DMS114 treated with DMSO at 0.1 percent for 48 hours (cell line): ENCODE data around the gene CD300LG.
"Not testable (repeated sequence)": the region's sequence is repeated elsewhere in the genome, so short reads cannot be mapped to it uniquely, and the experiment has no call there.

Experiments
- DNase-seq: peaks from one replicate; lab custom pipeline; 2025; ENCODE audit not compliant: unreplicated experiment; lab: John Stamatoyannopoulos, UW

Gene CD300LG

GRCh38 chr17:43846963-43847371 lies at the start of gene CD300LG:
TSS of gene CD300LG (plus strand) at chr17:43847176. CDS start at chr17:43847217, 41 bp downstream.
- DNase-seq, result no peak

- not testable (repeated sequence) for DNase-seq
Measured at GRCh38 chr17:43798024-43798423, 49.0 kb upstream of the CD300LG start.

DNA sequence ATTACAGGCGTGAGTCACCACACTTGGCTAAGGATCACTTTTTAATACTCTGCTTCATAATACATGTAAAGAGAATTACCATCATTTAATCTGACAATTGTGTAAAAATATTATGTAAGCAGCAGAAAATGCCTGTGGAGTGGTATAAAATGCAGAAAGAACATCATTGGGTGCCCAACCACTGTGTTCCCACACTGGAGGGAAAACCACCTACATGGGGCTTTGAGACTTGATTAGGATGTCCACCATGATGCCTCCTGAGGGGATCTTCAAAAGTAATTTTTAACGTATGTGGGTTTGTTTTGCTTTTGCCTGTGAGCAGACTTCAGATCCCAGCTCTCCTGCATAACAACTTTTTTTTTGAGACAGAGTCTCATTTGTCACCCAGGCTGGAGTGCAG lies 47.9 kb upstream of the CD300LG start:
- no peak for DNase-seq

DNA sequence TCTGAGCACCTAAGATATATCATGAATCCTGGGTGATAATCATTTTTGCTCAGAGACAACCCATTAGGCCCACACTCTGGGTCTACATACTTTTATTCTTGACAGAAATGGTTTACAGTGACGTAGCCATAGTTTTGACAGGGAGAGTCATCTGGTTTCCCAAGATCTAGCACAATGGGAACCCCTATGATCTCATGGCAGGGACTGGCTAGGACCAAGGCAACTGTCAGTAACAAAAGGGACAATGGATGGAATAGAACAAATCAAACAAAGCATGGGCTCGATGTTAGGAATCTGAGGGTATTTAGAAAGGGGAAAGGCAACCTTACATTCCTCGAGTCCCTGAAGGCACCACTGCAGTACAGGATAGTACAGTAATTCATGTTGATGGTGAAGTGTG lies 46.2 kb upstream of the CD300LG start:
- DNase-seq, result no peak

GRCh38 chr17:43801844-43802243 lies 45.1 kb upstream of the CD300LG start:
- no peak for DNase-seq

- DNase-seq, result no peak
Measured at GRCh38 chr17:43803758-43804157, 43.2 kb upstream of the CD300LG start.

DNA sequence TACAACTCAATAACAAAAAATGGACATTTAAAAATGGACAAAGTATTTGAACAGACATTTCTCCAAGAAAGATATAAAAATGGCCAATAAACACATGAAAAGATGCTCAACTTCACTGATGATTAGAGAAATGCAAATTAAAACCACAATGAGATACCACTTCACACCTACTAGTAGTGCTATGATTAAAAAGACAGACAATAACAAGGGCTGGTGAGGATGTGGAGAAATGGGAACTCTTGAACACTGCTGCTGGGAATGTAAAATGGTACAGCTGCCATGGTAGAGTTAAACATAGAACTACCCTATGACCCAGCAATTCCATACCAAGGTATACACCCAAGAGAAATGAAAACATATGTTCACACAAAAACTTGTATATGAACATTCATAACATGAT lies 41.9 kb upstream of the CD300LG start:
- DNase-seq, result no peak

- DNase-seq, result no peak
Measured at GRCh38 chr17:43808076-43808475, 38.9 kb upstream of the CD300LG start.

- DNase-seq, result no peak
Measured at GRCh38 chr17:43809121-43809520, 37.9 kb upstream of the CD300LG start.

DNA sequence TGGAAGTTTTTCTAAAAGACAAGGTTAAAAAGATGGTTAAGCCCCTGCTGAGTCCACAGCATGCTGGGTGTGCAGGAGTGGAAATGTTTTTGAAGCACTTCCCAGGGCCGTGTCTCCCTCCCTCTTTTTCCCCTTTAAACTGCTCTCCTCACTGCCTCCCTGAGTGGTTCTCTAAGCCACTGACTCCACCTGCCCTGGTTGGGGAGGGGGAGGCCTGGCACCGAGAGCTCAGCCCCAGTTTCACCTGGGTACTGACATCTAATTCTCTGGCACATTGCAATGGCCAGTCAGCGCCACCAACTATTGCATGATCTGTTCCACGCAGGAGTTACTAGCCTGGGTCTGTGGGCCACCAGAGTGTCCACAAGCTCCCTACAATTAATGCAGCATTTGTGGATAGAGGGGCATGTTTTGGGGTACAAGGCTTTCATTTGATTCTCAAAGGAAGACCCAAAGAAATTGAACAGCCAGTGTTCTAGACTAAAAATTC lies 36.7 kb upstream of the CD300LG start:
- no peak for DNase-seq

- DNase-seq, result no peak
Measured at GRCh38 chr17:43810823-43811222, 36.2 kb upstream of the CD300LG start.

DNA sequence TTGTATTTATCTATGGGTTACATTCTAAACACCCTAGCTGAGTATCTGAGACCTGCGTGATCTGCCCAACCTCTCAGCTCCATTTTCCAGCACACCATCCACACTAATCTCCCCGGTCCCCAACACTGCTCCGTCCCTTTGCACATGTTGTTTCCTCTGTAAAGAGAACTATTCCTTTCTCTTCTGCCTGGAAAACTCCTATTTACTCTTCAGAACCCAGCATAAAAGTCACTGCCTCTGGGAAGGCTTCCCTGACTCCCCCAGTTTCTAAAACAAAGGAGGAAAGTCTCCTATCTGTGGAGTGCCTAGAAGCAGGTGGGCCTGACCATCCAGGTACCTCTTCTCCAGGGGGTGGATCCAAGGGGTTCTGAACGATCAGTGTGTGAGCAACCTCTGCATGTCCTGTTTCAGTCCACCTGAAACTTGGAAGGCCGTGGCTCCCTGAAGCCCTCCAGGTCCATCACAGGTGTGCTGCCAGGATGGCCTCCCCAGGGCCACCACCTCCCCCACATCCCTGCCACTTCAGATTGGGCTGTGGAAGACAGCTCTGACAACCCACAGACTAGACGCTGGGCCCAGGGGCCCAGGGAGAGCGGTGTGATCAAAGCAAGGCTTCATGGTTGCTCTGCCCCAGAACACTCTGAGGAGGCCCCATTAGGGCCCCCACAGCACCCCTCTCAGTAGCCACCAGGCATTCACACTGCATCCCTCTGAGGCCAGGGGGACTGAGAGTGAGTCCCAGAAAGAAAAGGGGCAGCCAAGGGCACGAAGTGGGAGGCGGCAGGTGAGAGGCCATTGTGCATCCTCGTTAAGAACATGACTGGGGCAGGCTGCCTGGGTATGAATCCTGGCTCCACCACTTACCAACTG lies 34.3 kb upstream of the CD300LG start:
- no peak for DNase-seq

- DNase-seq, result no peak
Measured at GRCh38 chr17:43813386-43813785, 33.6 kb upstream of the CD300LG start.

DNA sequence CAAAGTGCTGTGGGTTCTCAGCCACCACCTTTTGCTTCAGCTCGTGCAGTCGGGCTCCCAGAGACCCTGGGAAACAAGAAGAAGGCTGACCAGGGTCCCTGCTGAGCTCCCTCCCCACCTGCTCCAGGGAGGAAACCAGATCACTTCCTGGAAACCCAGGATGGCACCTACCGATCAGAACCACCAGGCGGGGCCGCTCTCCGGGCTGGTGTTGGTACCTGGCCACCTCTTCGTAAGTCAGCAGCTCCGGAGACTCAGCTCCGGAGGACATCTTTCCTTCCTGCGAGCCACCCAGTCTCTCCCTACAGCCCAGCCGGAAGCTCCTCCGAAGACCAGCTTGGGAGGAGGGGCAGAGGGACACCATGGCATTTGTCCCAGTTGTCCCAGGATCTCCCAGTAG lies 33.0 kb upstream of the CD300LG start:
- no peak for DNase-seq

GRCh38 chr17:43814714-43815113 lies 32.3 kb upstream of the CD300LG start:
- DNase-seq, result no peak

DNA sequence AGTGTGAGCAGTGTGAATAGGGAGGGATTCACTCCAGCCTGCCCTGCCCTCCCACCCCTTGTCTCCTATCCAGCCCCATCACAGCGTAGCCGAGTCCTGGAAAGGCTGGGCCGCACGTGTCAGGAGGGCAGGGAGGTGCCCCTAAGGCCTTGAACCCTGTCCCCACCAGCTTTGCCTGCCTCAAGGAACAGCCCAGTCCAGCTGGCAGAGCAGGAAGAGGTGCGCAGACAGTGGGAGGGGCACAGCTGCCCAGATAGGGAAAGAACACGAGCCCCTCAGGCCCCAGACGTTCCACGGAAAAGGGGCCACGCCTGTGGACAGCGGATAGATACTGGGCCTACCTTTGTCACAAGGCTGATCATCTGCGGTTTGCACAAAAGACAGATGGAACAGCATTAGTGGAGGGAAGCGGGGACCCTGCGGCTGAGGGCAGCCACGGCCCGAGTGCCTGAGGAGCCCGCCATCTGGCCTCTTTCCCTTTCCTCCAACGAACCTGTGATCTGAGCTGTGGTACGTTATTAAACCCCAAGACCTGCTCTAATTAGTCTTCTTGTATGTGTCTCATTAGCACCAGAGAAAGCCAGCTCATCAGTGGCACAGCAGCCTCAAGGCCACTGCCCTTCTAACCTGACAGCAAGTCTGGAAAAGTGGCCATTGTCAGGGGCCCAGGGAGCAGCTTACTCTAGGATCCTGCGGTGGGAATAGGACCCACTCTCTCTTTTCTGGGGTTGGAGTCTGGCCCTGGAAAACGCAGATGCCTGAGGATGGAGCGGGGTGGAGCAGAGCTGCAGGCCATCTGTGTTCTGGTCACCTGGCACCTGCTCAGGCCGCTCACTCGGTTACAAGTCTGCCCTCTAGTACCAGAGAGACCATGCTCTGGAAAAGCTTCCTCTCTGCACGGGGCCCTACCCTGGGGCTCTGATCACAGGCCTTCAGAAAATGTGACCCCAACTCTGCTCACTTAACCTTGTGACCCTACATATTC lies 30.3 kb upstream of the CD300LG start:
- no peak for DNase-seq

DNA sequence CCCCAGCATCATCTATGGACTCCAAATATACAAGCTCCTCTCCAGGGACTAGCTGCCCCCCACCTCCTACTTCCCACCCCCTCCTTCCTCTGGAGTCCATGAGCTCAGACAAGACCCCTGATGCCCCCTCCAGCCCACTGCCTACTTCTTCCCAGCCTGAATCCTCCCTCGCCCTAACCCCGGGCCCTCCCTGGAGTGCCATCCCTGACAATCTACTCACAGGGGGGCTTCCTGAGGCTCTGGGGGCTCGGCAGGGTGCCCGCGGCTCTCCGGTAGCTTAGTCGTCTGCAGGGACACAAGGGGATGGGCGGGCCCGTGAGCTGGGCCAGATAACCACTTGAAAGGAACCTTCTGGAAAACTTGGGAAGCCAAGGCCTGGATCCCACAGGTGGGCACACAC lies 29.1 kb upstream of the CD300LG start:
- no peak for DNase-seq

DNA sequence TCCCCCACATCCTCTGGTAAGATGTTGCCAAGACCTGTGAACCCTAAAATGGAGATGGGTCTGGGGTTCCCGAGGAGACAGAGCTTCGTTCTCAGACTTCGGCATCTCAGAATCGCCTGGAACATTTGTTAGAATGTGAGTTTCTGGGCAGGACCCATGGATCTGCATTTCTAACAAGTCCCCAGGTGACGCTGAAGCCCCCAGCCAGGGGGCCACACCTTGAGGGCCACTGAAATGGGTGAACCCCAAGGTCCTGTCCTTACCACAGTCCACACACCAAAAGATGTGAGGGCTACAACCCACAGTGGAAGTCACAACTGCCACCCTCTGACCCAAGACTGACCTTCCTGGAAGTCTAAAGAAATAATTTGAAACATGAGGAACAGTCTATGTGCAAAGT lies 28.0 kb upstream of the CD300LG start:
- DNase-seq, result no peak

GRCh38 chr17:43820759-43821158 lies 26.2 kb upstream of the CD300LG start:
- DNase-seq, result no peak

DNA sequence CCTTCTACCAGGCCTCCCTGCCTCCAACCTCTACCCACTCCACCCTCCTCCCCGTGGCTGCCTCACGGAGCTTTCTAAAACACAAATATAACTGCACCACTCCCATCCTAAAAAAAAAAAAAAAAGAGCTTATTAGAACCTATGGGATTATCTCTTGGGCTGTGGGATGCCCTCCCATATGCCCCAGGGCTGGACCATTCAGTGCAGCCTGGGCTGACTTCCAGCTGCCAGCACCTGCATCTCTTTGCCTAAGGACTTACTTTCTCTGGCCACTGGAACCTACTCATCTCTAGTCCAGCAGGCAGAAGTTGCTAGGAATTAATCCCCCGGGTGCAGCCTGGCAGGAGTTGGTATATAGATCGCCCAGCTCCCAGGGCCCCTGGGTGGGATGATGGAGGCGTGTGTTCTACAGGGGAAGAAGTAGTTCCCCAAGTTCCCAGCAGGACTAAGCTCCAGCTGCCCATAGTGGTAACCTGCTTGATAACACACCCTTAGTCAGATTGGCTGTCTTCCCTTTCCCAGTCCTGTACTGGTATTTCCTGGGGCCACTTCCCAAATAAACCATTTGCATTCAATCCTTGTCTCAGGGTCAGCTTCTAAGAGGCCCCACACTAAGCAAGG lies 24.3 kb upstream of the CD300LG start:
- DNase-seq, result no peak
